IMR-90 (cell line): ENCODE data around the gene CCDC170.

ENCODE experiments used
- CTCF ChIP-seq: conservative IDR thresholded peaks from 2 replicates; pipeline ENCODE4 v1.5.1; 2012; ENCODE audit warnings: mild to moderate bottlenecking, low read depth, low read length, improper control_type of control experiment
- MAFK ChIP-seq: IDR thresholded peaks from 2 replicates; pipeline ENCODE4 v1.6.1; 2012; ENCODE audit warnings: low read depth, low read length, improper control_type of control experiment
- POLR2A ChIP-seq: IDR thresholded peaks from 2 replicates; pipeline ENCODE4 v1.6.1; 2012; ENCODE audit warnings: mild to moderate bottlenecking, low read depth, low read length
- RAD21 ChIP-seq: IDR thresholded peaks from 2 replicates; pipeline ENCODE4 v1.6.1; 2012; ENCODE audit warnings: low read length, improper control_type of control experiment
- USF2 ChIP-seq: fragments of 150-350 bp; IDR thresholded peaks from 2 replicates; pipeline ENCODE4 v1.6.1; 2017; ENCODE audit warnings: mild to moderate bottlenecking, antibody characterized with exemption, low read length, low read depth

GRCh38 chr6:151649835-151650234, 156.0 kb downstream of the CCDC170 start:
- TF ChIP-seq POLR2A = no peak
- no peak for TF ChIP-seq RAD21
- no peak for TF ChIP-seq CTCF
- TF ChIP-seq MAFK = no peak
- no peak for TF ChIP-seq USF2
